Measurements from ENCODE around the gene RDM1. TPM values are rescaled to one million over a fixed set of nuclear protein-coding genes. Genes with fewer than 3 reads are reported as not detected.

RDM1 gene
- total and polyA plus RNA-seq, 2 experiments from 2014 or later, result 3.9 to 8.8 TPM

DNA sequence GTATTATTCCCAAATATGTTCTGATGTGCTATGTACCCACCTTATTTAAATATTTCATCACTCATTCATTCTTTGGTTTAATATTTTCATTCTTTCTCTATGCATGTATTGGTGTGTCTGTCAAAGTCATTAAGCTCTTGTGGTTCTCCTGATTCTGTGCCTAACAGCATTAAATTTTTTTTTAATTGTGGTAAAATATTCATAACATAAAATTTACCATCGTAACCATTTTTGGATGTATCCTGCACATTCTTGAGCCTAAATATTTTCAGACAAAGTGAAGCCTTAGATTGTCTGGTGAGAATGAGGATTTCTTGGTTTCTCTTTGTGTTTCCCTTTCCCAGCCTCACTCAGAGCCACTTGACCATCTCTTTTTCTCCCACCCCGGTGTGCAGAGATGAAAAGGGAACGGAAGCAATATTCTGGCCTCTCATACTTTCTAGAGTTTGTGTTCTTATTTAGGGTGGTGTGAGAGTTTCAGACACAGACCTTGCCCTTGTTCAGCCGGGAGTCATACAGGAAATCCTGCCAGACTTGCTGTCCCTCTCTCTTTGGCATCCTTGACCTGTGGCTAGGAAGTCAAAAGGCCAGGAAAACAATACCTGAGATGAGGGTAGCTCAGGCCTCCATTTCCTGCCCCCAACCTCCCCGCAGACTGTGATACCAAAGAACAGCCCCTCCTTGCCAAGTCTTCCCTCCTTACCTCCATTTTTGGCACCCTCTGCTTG, 55.3 kb downstream of the RDM1 start:
- Mint-ChIP-seq H3K9me3 (no peaks in the 10 kb centered on the region), H3K4me3 (no peak overlapping the region), H3K36me3 (ENCODE audit: low read depth) (no peaks in the 10 kb centered on the region), H3K4me1 (peaks cover 14% of the 10 kb centered on the region), H3K27ac (no peak overlapping the region), H3K27me3 (ENCODE audit: insufficient read depth, low read depth, poor library complexity) (peaks cover 4% of the 10 kb centered on the region)
- Histone ChIP-seq H3K79me2 (replicated peaks; ENCODE audit: insufficient read depth) (no peaks in the 10 kb centered on the region), H3K27ac (ENCODE audit: low read depth) (no peak overlapping the region), H3K36me3 (ENCODE audit: insufficient read depth) (no peaks in the 10 kb centered on the region), H3K27me3 (ENCODE audit: insufficient read depth) (no peaks in the 10 kb centered on the region), H3K9me2 (ENCODE audit: insufficient read depth) (no peaks in the 10 kb centered on the region), H2AFZ (no peak overlapping the region), H3F3A (replicated peaks; ENCODE audit: low read depth) (no peaks in the 10 kb centered on the region), H4K20me1 (replicated peaks; ENCODE audit: insufficient read depth) (no peaks in the 10 kb centered on the region), H3K4me3 (no peak overlapping the region), H3K4me1 (ENCODE audit: insufficient read depth) (no peaks in the 10 kb centered on the region), H3K4me2 (no peak overlapping the region)
- DNase-seq (ENCODE audit: low spot score) (no peak), ATAC-seq (no peak)
- TF ChIP-seq, protein P1, sequence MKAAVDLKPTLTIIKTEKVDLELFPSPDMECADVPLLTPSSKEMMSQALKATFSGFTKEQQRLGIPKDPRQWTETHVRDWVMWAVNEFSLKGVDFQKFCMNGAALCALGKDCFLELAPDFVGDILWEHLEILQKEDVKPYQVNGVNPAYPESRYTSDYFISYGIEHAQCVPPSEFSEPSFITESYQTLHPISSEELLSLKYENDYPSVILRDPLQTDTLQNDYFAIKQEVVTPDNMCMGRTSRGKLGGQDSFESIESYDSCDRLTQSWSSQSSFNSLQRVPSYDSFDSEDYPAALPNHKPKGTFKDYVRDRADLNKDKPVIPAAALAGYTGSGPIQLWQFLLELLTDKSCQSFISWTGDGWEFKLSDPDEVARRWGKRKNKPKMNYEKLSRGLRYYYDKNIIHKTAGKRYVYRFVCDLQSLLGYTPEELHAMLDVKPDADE (IDR thresholded peaks at IDR 0.05), result no peak
- TF ChIP-seq, protein P2, sequence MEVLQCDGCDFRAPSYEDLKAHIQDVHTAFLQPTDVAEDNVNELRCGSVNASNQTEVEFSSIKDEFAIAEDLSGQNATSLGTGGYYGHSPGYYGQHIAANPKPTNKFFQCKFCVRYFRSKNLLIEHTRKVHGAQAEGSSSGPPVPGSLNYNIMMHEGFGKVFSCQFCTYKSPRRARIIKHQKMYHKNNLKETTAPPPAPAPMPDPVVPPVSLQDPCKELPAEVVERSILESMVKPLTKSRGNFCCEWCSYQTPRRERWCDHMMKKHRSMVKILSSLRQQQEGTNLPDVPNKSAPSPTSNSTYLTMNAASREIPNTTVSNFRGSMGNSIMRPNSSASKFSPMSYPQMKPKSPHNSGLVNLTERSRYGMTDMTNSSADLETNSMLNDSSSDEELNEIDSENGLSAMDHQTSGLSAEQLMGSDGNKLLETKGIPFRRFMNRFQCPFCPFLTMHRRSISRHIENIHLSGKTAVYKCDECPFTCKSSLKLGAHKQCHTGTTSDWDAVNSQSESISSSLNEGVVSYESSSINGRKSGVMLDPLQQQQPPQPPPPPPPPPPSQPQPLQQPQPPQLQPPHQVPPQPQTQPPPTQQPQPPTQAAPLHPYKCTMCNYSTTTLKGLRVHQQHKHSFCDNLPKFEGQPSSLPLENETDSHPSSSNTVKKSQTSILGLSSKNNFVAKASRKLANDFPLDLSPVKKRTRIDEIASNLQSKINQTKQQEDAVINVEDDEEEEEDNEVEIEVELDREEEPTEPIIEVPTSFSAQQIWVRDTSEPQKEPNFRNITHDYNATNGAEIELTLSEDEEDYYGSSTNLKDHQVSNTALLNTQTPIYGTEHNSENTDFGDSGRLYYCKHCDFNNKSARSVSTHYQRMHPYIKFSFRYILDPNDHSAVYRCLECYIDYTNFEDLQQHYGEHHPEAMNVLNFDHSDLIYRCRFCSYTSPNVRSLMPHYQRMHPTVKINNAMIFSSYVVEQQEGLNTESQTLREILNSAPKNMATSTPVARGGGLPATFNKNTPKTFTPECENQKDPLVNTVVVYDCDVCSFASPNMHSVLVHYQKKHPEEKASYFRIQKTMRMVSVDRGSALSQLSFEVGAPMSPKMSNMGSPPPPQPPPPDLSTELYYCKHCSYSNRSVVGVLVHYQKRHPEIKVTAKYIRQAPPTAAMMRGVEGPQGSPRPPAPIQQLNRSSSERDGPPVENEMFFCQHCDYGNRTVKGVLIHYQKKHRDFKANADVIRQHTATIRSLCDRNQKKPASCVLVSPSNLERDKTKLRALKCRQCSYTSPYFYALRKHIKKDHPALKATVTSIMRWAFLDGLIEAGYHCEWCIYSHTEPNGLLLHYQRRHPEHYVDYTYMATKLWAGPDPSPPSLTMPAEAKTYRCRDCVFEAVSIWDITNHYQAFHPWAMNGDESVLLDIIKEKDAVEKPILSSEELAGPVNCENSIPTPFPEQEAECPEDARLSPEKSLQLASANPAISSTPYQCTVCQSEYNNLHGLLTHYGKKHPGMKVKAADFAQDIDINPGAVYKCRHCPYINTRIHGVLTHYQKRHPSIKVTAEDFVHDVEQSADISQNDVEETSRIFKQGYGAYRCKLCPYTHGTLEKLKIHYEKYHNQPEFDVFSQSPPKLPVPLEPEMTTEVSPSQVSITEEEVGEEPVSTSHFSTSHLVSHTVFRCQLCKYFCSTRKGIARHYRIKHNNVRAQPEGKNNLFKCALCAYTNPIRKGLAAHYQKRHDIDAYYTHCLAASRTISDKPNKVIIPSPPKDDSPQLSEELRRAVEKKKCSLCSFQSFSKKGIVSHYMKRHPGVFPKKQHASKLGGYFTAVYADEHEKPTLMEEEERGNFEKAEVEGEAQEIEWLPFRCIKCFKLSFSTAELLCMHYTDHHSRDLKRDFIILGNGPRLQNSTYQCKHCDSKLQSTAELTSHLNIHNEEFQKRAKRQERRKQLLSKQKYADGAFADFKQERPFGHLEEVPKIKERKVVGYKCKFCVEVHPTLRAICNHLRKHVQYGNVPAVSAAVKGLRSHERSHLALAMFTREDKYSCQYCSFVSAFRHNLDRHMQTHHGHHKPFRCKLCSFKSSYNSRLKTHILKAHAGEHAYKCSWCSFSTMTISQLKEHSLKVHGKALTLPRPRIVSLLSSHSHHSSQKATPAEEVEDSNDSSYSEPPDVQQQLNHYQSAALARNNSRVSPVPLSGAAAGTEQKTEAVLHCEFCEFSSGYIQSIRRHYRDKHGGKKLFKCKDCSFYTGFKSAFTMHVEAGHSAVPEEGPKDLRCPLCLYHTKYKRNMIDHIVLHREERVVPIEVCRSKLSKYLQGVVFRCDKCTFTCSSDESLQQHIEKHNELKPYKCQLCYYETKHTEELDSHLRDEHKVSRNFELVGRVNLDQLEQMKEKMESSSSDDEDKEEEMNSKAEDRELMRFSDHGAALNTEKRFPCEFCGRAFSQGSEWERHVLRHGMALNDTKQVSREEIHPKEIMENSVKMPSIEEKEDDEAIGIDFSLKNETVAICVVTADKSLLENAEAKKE (CRISPR knock-in tag; IDR thresholded peaks at IDR 0.05), result no peak
- TF ChIP-seq ZNF114 (CRISPR knock-in tag; IDR thresholded peaks at IDR 0.05) (no peak), NANOG (IDR thresholded peaks at IDR 0.05; ENCODE audit: borderline replicate concordance) (no peak), ZNF331 (CRISPR knock-in tag; IDR thresholded peaks at IDR 0.05; ENCODE audit: low read depth) (no peak), JUNB (IDR thresholded peaks at IDR 0.05; ENCODE audit: unreplicated experiment) (no peak), CREB1 (CRISPR knock-in tag; IDR thresholded peaks at IDR 0.05; ENCODE audit: low read depth) (no peak), EZH2 (IDR thresholded peaks at IDR 0.05; ENCODE audit: low read depth, unreplicated experiment) (no peak)
- TF ChIP-seq, protein P3, sequence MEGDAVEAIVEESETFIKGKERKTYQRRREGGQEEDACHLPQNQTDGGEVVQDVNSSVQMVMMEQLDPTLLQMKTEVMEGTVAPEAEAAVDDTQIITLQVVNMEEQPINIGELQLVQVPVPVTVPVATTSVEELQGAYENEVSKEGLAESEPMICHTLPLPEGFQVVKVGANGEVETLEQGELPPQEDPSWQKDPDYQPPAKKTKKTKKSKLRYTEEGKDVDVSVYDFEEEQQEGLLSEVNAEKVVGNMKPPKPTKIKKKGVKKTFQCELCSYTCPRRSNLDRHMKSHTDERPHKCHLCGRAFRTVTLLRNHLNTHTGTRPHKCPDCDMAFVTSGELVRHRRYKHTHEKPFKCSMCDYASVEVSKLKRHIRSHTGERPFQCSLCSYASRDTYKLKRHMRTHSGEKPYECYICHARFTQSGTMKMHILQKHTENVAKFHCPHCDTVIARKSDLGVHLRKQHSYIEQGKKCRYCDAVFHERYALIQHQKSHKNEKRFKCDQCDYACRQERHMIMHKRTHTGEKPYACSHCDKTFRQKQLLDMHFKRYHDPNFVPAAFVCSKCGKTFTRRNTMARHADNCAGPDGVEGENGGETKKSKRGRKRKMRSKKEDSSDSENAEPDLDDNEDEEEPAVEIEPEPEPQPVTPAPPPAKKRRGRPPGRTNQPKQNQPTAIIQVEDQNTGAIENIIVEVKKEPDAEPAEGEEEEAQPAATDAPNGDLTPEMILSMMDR (conservative IDR thresholded peaks at IDR 0.05; ENCODE audit: low read depth in 2 of 2), result no peak
- TF ChIP-seq, protein P4, sequence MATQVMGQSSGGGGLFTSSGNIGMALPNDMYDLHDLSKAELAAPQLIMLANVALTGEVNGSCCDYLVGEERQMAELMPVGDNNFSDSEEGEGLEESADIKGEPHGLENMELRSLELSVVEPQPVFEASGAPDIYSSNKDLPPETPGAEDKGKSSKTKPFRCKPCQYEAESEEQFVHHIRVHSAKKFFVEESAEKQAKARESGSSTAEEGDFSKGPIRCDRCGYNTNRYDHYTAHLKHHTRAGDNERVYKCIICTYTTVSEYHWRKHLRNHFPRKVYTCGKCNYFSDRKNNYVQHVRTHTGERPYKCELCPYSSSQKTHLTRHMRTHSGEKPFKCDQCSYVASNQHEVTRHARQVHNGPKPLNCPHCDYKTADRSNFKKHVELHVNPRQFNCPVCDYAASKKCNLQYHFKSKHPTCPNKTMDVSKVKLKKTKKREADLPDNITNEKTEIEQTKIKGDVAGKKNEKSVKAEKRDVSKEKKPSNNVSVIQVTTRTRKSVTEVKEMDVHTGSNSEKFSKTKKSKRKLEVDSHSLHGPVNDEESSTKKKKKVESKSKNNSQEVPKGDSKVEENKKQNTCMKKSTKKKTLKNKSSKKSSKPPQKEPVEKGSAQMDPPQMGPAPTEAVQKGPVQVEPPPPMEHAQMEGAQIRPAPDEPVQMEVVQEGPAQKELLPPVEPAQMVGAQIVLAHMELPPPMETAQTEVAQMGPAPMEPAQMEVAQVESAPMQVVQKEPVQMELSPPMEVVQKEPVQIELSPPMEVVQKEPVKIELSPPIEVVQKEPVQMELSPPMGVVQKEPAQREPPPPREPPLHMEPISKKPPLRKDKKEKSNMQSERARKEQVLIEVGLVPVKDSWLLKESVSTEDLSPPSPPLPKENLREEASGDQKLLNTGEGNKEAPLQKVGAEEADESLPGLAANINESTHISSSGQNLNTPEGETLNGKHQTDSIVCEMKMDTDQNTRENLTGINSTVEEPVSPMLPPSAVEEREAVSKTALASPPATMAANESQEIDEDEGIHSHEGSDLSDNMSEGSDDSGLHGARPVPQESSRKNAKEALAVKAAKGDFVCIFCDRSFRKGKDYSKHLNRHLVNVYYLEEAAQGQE (IDR thresholded peaks at IDR 0.05; ENCODE audit: unreplicated experiment), result no peak
